Measurements from ENCODE around the gene NUP205. TPM values are rescaled to one million over a fixed set of nuclear protein-coding genes. Genes with fewer than 3 reads are reported as not detected.

Gene NUP205
- total RNA-seq, 1 experiment from 2014 or later = 90.4 TPM

DNA sequence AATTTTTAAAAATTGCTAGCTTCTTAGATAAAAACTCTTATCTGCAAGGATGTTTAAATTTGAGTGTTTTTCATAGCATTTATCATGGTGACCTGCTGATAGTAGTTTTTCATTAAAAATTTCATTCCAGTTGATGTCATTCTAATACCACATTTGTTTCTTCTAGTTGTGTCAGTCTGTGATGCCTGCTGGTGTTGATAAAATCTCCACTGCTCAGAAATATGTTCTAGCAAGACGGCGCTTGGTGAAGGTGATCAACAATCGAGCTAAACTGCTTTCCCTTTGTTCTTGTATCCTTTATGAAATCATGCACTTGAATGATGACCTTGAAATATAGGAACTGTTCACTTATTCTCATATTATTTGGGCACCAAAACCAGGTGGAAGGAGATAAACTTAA, 87.0 kb downstream of the NUP205 start:
- in situ Hi-C loops (cut with HindIII; ENCODE audit: low pct_unique_long_range_greater_than_20kb, low sequenced_read_pairs) (no loop called here), intact Hi-C loops (cut with micrococcal nuclease; ENCODE audit: unreplicated experiment) (loop anchor here (2.0 to 10.0 kb wide), 2 partner anchors 130 to 364 kb away; partner anchors contain the start of gene CNOT4)
- POLR2A ChIA-PET = no interaction called here
- ATAC-seq (no peak), DNase-seq (ENCODE audit: low read depth, low spot score) (no peak)
- Histone ChIP-seq H3K27ac (ENCODE audit: low read length) (no peak overlapping the region), H3K9me3 (ENCODE audit: control insufficient read depth, insufficient read depth, low read depth, low read length) (no peaks in the 10 kb centered on the region), H3K36me3 (ENCODE audit: control insufficient read depth, insufficient read depth, low read length) (peaks cover 31% of the 10 kb centered on the region), H3K4me3 (ENCODE audit: low read depth in 2 of 2, low read length in 2 of 2) (no peak overlapping the region), H3K27me3 (ENCODE audit: control insufficient read depth, insufficient read depth, low read length) (no peaks in the 10 kb centered on the region), H3K4me1 (ENCODE audit: control insufficient read depth, insufficient read depth, low read length) (no peaks in the 10 kb centered on the region)
- BruUV-seq (replicated peaks) = no TSS peak
- TF ChIP-seq SIN3A (IDR thresholded peaks at IDR 0.05; ENCODE audit: borderline replicate concordance, insufficient read depth, low read depth, low read length) = no peak
- TF ChIP-seq, protein P1, sequence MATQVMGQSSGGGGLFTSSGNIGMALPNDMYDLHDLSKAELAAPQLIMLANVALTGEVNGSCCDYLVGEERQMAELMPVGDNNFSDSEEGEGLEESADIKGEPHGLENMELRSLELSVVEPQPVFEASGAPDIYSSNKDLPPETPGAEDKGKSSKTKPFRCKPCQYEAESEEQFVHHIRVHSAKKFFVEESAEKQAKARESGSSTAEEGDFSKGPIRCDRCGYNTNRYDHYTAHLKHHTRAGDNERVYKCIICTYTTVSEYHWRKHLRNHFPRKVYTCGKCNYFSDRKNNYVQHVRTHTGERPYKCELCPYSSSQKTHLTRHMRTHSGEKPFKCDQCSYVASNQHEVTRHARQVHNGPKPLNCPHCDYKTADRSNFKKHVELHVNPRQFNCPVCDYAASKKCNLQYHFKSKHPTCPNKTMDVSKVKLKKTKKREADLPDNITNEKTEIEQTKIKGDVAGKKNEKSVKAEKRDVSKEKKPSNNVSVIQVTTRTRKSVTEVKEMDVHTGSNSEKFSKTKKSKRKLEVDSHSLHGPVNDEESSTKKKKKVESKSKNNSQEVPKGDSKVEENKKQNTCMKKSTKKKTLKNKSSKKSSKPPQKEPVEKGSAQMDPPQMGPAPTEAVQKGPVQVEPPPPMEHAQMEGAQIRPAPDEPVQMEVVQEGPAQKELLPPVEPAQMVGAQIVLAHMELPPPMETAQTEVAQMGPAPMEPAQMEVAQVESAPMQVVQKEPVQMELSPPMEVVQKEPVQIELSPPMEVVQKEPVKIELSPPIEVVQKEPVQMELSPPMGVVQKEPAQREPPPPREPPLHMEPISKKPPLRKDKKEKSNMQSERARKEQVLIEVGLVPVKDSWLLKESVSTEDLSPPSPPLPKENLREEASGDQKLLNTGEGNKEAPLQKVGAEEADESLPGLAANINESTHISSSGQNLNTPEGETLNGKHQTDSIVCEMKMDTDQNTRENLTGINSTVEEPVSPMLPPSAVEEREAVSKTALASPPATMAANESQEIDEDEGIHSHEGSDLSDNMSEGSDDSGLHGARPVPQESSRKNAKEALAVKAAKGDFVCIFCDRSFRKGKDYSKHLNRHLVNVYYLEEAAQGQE (IDR thresholded peaks at IDR 0.05; ENCODE audit: insufficient read depth in 1 of 2, low read depth in 2 of 2, low read length in 1 of 2) = no peak
- TF ChIP-seq POLR2AphosphoS5 (IDR thresholded peaks at IDR 0.05; ENCODE audit: low read depth, low read length) = no peak
- TF ChIP-seq, protein P2, sequence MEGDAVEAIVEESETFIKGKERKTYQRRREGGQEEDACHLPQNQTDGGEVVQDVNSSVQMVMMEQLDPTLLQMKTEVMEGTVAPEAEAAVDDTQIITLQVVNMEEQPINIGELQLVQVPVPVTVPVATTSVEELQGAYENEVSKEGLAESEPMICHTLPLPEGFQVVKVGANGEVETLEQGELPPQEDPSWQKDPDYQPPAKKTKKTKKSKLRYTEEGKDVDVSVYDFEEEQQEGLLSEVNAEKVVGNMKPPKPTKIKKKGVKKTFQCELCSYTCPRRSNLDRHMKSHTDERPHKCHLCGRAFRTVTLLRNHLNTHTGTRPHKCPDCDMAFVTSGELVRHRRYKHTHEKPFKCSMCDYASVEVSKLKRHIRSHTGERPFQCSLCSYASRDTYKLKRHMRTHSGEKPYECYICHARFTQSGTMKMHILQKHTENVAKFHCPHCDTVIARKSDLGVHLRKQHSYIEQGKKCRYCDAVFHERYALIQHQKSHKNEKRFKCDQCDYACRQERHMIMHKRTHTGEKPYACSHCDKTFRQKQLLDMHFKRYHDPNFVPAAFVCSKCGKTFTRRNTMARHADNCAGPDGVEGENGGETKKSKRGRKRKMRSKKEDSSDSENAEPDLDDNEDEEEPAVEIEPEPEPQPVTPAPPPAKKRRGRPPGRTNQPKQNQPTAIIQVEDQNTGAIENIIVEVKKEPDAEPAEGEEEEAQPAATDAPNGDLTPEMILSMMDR (IDR thresholded peaks at IDR 0.05) = no peak
- TF ChIP-seq TCF7L2 (IDR thresholded peaks at IDR 0.05; ENCODE audit: low read depth, low read length) = no peak
- CTCF ChIA-PET = interaction anchor here (0.6 to 1.5 kb wide), 5 partner anchors 18 to 371 kb away, joined by 3 to 10 read pairs (median 3); partner anchors contain the start of gene STMP1

DNA sequence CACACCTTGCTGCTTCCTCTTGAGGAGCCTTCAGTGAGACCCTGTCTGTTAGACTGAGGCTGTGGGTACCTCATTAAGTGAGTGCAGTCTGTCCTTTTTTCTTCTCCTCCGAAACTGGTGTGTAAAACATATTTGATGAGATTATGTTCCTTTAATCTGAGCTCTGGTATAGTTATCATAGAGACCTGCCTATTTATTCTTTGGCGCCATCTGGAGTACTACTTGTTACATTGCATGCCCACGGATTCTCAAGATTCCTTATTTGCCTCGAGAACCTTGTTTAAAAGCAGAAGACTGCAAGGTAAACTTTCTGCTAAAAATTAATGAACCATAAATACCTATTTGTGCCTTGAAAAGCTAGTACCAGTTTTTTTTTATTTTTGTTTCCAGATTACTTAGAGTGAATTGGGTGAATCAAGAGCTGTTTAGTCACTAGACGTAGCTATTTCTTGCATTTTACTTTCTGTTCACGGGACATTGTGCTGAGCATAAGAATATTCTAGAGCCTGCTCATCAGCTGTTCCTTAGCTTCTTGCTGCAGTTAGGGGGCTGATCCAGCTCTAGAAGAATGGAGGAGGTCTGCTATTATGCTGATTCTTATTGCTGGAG, 87.7 kb downstream of the NUP205 start:
- CTCF ChIA-PET = interaction anchor here (0.6 to 1.5 kb wide), 8 partner anchors 17 to 371 kb away, joined by 3 to 10 read pairs (median 3); partner anchors contain the start of gene STMP1
- in situ Hi-C loops (cut with HindIII; ENCODE audit: low pct_unique_long_range_greater_than_20kb, low sequenced_read_pairs) = no loop called here

More for the DNA sequence above, 87.7 kb downstream of the NUP205 start:
- ATAC-seq = peak; percentile 86
- Histone ChIP-seq H3K27ac (ENCODE audit: low read length) (no peak overlapping the region), H3K9me3 (ENCODE audit: control insufficient read depth, insufficient read depth, low read depth, low read length) (no peaks in the 10 kb centered on the region), H3K4me1 (ENCODE audit: control insufficient read depth, insufficient read depth, low read length) (no peaks in the 10 kb centered on the region), H3K27me3 (ENCODE audit: control insufficient read depth, insufficient read depth, low read length) (no peaks in the 10 kb centered on the region), H3K4me3 (ENCODE audit: low read depth in 2 of 2, low read length in 2 of 2) (no peak overlapping the region), H3K36me3 (ENCODE audit: control insufficient read depth, insufficient read depth, low read length) (peaks cover 29% of the 10 kb centered on the region)
- TF ChIP-seq, protein P2 (IDR thresholded peaks at IDR 0.05) = peak; percentile 79
- TF ChIP-seq SIN3A (IDR thresholded peaks at IDR 0.05; ENCODE audit: borderline replicate concordance, insufficient read depth, low read depth, low read length) = no peak
- POLR2A ChIA-PET = no interaction called here
- intact Hi-C loops (cut with micrococcal nuclease; ENCODE audit: unreplicated experiment) = loop anchor here (2.0 to 10.0 kb wide), 2 partner anchors 131 to 365 kb away; partner anchors contain the start of gene CNOT4
- DNase-seq (ENCODE audit: low read depth, low spot score) = no peak
- no TSS peak for BruUV-seq (replicated peaks)

All from Panc1 (cell line).